Epithelial cell of prostate (primary cell): ENCODE data around the gene TAS1R2.

Experiments used
- DNase-seq: peaks from one replicate; pipeline ENCODE4 v3.0.0-alpha.2; 2011; ENCODE audit warnings: low read depth, low spot score
- H3K27ac ChIP-seq: fragments of 450-650 bp; 2 replicates; pipeline ENCODE4 v1.5.1; 2017; ENCODE audit warnings: mild to moderate bottlenecking

TAS1R2 gene

GRCh38 chr1:18884727-18885126, 25.3 kb upstream of the TAS1R2 start:
- no peak overlapping the region for H3K27ac ChIP-seq
- DNase-seq, result no peak

GRCh38 chr1:18884419-18884717, 24.9 kb upstream of the TAS1R2 start:
- H3K27ac ChIP-seq, result no peak overlapping the region
- no peak for DNase-seq

- no peak overlapping the region for H3K27ac ChIP-seq
- no peak for DNase-seq
These were observed 24.4 kb upstream of the TAS1R2 start for GRCh38 chr1:18883636-18884418.

- no peak overlapping the region for H3K27ac ChIP-seq
- DNase-seq, result no peak
These were observed 23.6 kb upstream of the TAS1R2 start for GRCh38 chr1:18883079-18883478.

- H3K27ac ChIP-seq, result no peak overlapping the region
- DNase-seq, result no peak
These were observed 23.0 kb upstream of the TAS1R2 start for GRCh38 chr1:18882486-18882885.

- peak; percentile 62 for DNase-seq
- no peak overlapping the region for H3K27ac ChIP-seq
These were observed 22.4 kb upstream of the TAS1R2 start for GRCh38 chr1:18881642-18882431.

GRCh38 chr1:18881164-18881563, 21.7 kb upstream of the TAS1R2 start:
- H3K27ac ChIP-seq, result no peak overlapping the region
- no peak for DNase-seq

- no peak overlapping the region for H3K27ac ChIP-seq
- no peak for DNase-seq
These were observed 21.1 kb upstream of the TAS1R2 start for GRCh38 chr1:18880585-18880984.

- no peak for DNase-seq
- H3K27ac ChIP-seq, result no peak overlapping the region
These were observed 20.4 kb upstream of the TAS1R2 start for GRCh38 chr1:18879791-18880309.

- no peak for DNase-seq
- H3K27ac ChIP-seq, result no peak overlapping the region
These were observed 19.8 kb upstream of the TAS1R2 start for GRCh38 chr1:18879215-18879790.

- no peak overlapping the region for H3K27ac ChIP-seq
- no peak for DNase-seq
These were observed 19.2 kb upstream of the TAS1R2 start for GRCh38 chr1:18878538-18879214.

GRCh38 chr1:18877282-18877681, 17.8 kb upstream of the TAS1R2 start:
- DNase-seq, result no peak
- H3K27ac ChIP-seq, result no peak overlapping the region

- no peak for DNase-seq
- H3K27ac ChIP-seq, result no peak overlapping the region
These were observed 16.8 kb upstream of the TAS1R2 start for GRCh38 chr1:18876210-18876609.

GRCh38 chr1:18875796-18876128, 16.3 kb upstream of the TAS1R2 start:
- no peak for DNase-seq
- no peak overlapping the region for H3K27ac ChIP-seq

- peak; percentile 36 for DNase-seq
- no peak overlapping the region for H3K27ac ChIP-seq
These were observed 15.8 kb upstream of the TAS1R2 start for GRCh38 chr1:18875107-18875795.

GRCh38 chr1:18874600-18874999, 15.1 kb upstream of the TAS1R2 start:
- DNase-seq, result no peak
- no peak overlapping the region for H3K27ac ChIP-seq

- DNase-seq, result no peak
- H3K27ac ChIP-seq, result no peak overlapping the region
These were observed 14.6 kb upstream of the TAS1R2 start for GRCh38 chr1:18874036-18874435.

GRCh38 chr1:18872071-18872611, 12.7 kb upstream of the TAS1R2 start:
- H3K27ac ChIP-seq, result no peak overlapping the region
- no peak for DNase-seq

GRCh38 chr1:18871401-18872070, 12.1 kb upstream of the TAS1R2 start:
- DNase-seq, result no peak

More at GRCh38 chr1:18871401-18872070, 12.1 kb upstream of the TAS1R2 start:
- H3K27ac ChIP-seq, result no peak overlapping the region
